HS-27A (cell line): ENCODE measurements around the gene EPS8L3.
"Not testable (repeated sequence)": the region's sequence is repeated elsewhere in the genome, so short reads cannot be mapped to it uniquely, and the experiment has no call there.

Source experiments
- DNase-seq: peaks from one replicate; pipeline ENCODE4 v3.0.0-alpha.2; 2012; ENCODE audit warnings: low read depth, missing footprints

EPS8L3 gene

DNA sequence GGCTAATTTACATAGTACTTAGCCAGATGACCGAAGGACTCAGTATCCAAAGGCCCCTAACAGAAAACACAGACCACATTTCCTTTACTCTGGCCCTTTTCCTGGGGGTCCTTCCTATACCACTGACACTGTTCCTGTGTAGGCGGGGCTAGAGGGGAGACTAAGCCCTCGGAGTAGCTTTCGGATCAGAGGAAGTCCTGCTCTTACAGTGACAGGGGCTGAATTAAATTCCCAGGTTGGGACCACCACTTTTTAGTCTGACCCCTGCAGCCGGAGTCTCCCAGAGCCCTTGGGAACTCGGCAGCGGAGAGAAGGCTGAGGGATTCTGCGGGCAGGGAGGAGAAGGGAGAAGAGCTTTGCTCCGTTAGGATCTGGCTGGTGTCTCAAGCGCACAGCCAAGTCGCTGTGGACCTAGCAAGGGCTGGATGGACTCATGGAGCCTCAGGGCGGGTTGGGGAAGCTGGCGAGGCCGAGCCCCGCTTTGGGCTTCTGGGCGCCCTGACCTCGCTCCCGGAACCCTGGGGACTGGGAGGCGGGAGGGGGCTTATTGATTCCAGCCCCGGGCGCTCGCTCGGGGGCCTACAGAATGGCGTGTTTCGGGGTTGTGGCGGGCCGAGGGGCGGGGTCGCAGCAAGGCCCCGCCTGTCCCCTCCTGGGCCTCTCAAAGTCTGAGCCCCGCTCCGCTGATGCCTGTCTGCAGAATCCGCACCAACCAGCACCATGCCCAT is 52.0 kb downstream of the EPS8L3 start, which contains the start of gene GSTM5:
TSS of gene GSTM5 (plus strand) at position 659 of the 728 bp plus-strand sequence. CDS start at position 721, 62 bp downstream.
- not testable (repeated sequence) for DNase-seq

DNA sequence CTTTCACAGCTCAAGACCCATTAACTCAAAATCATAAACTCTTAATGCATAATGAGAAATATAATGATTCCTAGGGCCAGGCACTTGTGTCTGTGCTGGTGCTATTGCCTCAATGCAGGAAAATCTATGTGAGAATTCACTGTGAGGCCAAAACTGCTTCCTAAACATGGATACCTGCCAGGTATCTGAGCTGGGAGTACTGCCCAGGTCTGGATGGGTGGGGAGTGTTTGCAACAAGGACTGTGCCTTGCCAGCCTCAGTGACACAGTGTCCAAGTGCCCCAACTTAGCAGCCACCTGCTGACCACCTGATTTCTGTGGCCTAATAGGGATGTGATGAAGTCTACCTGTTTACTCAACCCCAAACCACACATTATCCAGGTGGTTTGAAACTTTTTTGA is 53.9 kb downstream of the EPS8L3 start:
- not testable (repeated sequence) for DNase-seq

DNA sequence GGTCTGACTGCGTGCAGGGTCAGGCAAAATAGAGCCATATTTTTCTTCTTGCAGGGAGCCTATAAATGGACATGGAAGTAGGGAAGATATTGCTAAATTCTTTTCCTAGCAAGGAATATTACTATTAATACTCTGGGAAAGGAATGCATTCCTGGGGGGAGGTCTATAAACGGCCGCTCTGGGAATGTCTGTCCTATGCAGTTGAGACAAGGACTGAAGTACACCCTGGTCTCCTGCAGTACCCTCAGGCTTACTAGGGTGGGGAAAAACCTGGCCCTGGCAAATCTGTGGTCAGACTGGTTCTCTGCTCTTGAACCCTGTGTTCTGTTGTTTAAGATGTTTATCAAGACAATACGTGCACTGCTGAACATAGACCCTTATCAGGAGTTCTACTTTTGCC is 54.8 kb downstream of the EPS8L3 start:
- DNase-seq, result not testable (repeated sequence)

DNA sequence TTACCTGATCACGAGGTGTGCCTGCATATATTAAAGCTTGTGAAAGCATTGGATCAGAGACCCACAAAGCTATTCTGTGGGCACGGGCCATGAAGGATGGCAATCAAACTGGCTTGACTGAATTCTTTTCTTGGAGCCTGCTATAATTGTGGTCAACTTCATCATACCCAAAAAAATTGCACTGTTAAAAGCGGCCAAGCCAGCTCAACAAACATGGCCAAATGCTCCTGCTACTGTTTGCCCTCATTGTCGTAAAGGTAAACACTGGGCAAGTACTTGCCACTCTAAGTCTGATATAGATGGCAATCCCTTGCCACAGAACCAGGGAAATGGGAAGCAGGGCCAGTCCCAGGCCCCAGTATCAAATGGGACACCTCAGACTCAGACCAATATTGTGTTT is 58.3 kb downstream of the EPS8L3 start:
- no peak for DNase-seq

DNA sequence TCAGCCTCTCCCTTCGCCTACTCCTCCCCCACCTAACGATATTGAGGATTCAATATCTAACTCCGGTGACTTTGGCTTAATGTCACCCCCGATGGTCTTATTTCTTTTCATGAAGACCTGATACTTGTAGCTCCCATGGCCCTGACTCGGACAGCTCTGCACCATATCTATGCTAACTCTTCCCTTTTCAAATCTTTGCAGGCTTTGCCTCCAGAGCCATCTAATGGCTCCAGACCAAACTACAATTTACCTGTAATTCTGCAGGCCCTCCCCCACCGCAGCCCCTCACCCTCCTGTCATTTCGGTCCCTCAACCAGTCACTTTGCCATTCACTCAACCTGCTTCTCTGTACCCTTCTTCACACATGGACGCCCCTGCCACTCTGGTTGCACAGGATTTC is 59.5 kb downstream of the EPS8L3 start:
- no peak for DNase-seq

DNA sequence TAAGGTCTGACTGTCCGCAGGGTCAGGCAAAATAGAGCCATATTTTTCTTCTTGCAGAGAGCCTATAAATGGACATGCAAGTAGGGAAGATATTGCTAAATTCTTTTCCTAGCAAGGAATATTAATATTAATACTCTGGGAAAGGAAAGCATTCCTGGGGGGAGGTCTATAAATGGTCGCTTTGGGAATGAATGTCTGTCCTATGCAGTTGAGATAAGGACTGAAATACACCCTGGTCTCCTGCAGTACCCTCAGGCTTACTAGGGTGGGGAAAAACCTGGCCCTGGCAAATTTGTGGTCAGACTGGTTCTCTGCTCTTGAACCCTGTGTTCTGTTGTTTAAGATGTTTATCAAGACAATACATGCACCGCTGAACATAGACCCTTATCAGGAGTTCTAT is 60.8 kb downstream of the EPS8L3 start:
- DNase-seq, result not testable (repeated sequence)
